SK-N-MC (cell line): ENCODE results near the gene WNT10A.
A peak's percentile ranks its signal among the peaks of the same experiment; 100 is the strongest.

Experiments
- DNase-seq: peaks from one replicate; pipeline ENCODE4 v3.0.0-alpha.2; 2011; ENCODE audit warnings: low read depth, low spot score
- H3K27ac ChIP-seq: fragments of 200-600 bp; sonication (generic); 2 replicates; pipeline ENCODE4 v1.5.1; 2016; ENCODE audit warnings: mixed run types
- H3K36me3 ChIP-seq: fragments of 200-600 bp; sonication (generic); 2 replicates; pipeline ENCODE4 v1.6.1; 2017; ENCODE audit warnings: antibody characterized with exemption, low read length, mixed read lengths; ENCODE audit not compliant: insufficient read depth
- H3K4me3 ChIP-seq: fragments of 200-600 bp; sonication (generic); 2 replicates; pipeline ENCODE4 v1.5.1; 2016
- H3K9ac ChIP-seq: fragments of 200-600 bp; sonication (generic); 2 replicates; pipeline ENCODE4 v1.8.0; 2017; ENCODE audit warnings: mixed run types, mixed read lengths; ENCODE audit not compliant: insufficient read length
- H3K9me3 ChIP-seq: fragments of 200-600 bp; sonication (generic); 2 replicates; pipeline ENCODE4 v1.6.1; 2017; ENCODE audit warnings: low read depth, mild to moderate bottlenecking, antibody characterized with exemption, low read length, moderate library complexity, mixed read lengths
- EZH2 ChIP-seq: fragments of 200-600 bp; sonication (generic); IDR thresholded peaks from one replicate; pipeline ENCODE4 v1.6.1; 2017; ENCODE audit warnings: antibody characterized with exemption
- FOXP2 ChIP-seq: optimal IDR thresholded peaks from 2 replicates; pipeline ENCODE3; 2011; ENCODE audit warnings: mild to moderate bottlenecking, moderate library complexity; ENCODE audit not compliant: insufficient read depth; ENCODE audit errors: extremely low read length, control extremely low read depth
- POLR2AphosphoS5 ChIP-seq: IDR thresholded peaks from 2 replicates; pipeline ENCODE4 v1.6.1; 2012; ENCODE audit warnings: mild to moderate bottlenecking, low read depth, low read length, borderline replicate concordance

WNT10A gene

DNA sequence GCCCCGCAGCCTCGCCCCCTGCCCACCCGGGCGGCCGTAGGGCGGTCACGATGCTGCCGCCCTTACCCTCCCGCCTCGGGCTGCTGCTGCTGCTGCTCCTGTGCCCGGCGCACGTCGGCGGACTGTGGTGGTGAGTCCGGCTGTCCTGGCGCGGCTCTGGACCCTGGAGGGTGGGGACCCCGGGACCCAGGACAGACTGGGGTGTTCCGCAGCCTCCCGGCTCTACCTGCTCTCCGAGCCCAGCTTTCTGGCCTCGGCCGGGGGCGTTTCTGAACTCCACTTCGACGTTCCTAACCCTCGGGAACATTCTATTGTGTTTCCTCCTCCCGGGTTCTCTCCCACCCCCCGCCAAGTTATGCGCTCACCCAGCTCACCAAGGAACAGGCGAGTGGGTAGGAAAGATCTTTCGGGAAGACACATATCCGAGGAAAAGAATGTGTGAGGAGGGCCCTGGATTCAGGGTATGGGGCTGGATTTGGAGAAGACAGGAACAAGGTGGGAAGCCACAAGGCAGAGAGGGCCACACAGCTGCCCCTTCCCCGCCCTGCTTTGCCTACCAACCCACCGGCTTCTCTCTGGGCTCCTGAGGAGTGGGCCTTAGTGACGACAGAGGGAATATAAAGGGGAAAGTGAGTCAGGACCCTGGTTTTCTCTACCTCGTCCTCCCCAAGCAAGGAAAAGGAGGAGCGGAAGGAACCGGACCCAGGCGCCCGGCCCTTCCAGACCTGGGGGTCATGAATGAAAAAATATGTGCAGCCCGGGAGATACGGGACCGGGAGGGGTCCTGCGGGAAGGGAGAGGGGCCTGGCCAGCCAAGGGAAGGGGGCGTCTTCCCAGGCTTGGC lies 20.4 kb upstream of the WNT10A start:
- Histone ChIP-seq H3K9me3 (no peaks in the 10 kb centered on the region), H3K9ac (peak overlapping the region; percentile 62), H3K27ac (no peak overlapping the region), H3K36me3 (no peaks in the 10 kb centered on the region), H3K4me3 (peak overlapping the region; percentile 88)
- no peak for TF ChIP-seq FOXP2
- TF ChIP-seq EZH2 = no peak
- no peak for TF ChIP-seq POLR2AphosphoS5
- DNase-seq = no peak

DNA sequence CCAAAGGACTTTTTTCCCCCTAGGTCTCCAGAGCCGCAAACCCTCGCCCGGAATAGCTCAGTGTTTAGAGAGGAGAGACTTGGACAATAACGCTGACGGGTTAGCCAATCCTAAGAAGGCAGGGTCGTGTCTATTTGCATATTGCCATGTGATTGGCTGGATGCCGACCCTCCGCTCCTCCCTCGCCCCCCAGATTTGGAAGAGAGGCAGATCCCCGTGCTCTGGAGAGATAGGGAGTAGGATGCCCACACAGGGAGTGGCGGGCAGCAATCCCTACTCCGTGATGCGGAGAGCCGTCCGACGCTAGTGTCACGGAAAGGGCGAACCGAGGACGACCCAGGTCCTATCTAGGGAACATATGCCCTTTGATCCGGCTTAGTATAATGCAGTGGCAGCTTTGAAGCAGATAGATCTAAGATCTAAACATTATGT lies 19.7 kb upstream of the WNT10A start:
- H3K27ac ChIP-seq = no peak overlapping the region
- no peak for TF ChIP-seq EZH2
- TF ChIP-seq POLR2AphosphoS5 = peak; percentile 60
- peak; percentile 66 for TF ChIP-seq FOXP2
- peak; percentile 93 for DNase-seq
- no peak overlapping the region for H3K9ac ChIP-seq
- H3K4me3 ChIP-seq = peak overlapping the region; percentile 88
- H3K36me3 ChIP-seq = no peaks in the 10 kb centered on the region
- no peaks in the 10 kb centered on the region for H3K9me3 ChIP-seq

DNA sequence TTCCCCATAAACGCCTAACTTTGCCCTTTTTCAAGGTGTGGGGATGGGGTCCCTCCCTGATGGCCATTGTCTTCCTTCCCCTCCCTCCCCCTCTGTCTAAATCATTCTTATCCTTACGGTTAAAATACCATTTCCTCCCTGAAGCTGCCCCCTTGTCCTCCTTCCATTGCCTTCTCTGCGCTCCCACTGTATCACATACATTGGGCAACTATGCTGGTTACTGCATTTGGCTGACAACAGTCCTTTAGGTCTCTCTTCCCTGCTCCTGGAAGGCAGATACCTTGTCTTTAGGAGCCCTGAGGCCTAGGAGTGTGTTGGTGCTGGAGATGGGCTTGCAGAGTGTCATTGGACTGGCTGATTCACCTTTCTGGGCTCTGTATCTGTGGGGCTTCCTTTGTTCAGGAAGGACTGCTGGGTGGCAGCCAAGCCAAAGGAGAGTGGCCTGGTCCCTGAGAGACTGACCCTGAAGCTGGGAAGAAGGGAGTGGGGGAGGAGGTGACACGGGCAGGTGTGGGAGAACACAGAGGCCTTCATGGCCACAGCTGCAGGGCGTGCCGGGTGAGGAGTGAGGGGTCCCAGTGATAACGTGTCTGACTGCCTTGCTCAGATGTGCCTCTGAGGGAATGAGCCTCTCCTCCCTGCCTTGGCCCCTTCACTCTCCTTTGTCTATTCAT lies 18.9 kb upstream of the WNT10A start:
- H3K9me3 ChIP-seq = no peaks in the 10 kb centered on the region
- TF ChIP-seq FOXP2 (no peak), EZH2 (no peak), POLR2AphosphoS5 (no peak)
- no peak overlapping the region for H3K9ac ChIP-seq
- no peak overlapping the region for H3K27ac ChIP-seq
- no peak overlapping the region; the same call in 1 of the 2 replicates for H3K4me3 ChIP-seq
- no peak for DNase-seq
- no peaks in the 10 kb centered on the region for H3K36me3 ChIP-seq

DNA sequence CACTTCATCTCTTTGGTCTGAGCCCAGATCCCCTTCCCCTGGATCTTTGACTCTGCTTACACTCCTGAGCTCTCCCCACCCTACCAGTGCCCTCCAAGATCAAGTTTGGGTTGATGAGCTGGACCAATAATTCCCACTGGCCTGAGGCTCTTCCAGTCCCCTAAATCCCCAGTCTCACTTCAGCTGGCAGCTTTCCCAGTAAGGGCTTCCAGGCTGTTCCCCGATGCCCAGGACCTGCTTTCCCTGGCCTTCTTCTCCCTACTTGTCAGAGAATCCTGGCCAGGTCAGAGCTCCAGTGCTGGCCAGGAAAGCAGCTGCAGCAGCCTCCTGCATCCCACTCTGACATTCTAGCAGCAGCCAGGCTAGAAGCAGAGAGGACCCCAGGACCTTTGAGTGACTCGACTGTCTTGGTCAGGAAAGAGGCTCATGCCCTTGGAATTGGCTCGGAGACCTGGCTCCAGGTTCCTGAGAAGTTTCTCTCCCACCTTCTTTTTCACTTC lies 17.6 kb upstream of the WNT10A start:
- H3K9ac ChIP-seq = no peak overlapping the region
- DNase-seq = no peak
- no peak overlapping the region for H3K4me3 ChIP-seq
- no peak overlapping the region for H3K27ac ChIP-seq
- no peaks in the 10 kb centered on the region for H3K36me3 ChIP-seq
- TF ChIP-seq EZH2 = no peak
- H3K9me3 ChIP-seq = no peaks in the 10 kb centered on the region

DNA sequence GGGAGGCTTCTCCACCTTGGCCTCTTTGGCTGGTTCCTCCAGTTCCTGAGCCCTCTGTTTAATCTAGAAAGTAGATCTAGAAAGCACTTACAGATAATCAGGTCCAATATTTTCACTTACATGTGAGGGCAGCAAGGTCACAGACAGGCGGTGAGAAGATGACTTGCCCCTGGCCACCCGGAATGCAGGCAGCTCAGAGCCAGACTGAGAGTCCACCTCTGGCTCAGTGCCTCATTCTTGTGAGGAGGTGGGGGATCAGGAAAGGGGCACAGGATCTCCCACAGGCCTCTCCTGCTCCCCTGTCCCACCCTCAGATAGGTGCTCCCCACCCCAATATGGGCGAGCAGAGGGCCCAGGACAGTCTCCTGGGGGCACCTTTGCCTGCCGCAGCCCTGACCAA lies 15.3 kb upstream of the WNT10A start:
- no peaks in the 10 kb centered on the region for H3K9me3 ChIP-seq
- H3K27ac ChIP-seq = no peak overlapping the region
- no peak overlapping the region for H3K9ac ChIP-seq
- no peak overlapping the region for H3K4me3 ChIP-seq
- TF ChIP-seq EZH2 = no peak
- TF ChIP-seq POLR2AphosphoS5 = no peak
- TF ChIP-seq FOXP2 = no peak
- no peaks in the 10 kb centered on the region for H3K36me3 ChIP-seq
- no peak for DNase-seq

DNA sequence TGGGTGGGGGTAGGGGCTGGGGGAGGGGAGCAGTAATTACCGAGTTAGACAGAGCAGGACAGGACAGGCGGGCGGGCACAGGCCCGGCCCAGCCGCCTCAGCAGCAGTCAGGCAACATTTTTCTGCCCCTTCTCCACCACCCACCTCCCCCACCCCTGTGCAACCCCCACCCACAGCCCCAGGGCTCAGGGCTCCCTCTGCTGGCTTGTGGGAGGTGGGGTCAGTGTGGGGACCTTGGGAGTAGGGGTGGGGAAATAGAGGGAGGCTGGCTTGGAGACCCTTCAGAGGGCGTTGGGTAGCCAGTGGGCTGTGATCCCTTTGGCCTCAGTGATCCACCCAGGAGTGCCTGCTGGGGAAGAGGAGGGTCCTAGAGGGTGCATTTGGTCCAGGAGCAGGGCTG lies 14.7 kb upstream of the WNT10A start:
- no peak overlapping the region for H3K4me3 ChIP-seq
- DNase-seq = no peak
- H3K9me3 ChIP-seq = no peaks in the 10 kb centered on the region
- H3K36me3 ChIP-seq = no peaks in the 10 kb centered on the region
- no peak overlapping the region for H3K27ac ChIP-seq
- no peak overlapping the region for H3K9ac ChIP-seq
- TF ChIP-seq FOXP2 (no peak), EZH2 (no peak), POLR2AphosphoS5 (no peak)

DNA sequence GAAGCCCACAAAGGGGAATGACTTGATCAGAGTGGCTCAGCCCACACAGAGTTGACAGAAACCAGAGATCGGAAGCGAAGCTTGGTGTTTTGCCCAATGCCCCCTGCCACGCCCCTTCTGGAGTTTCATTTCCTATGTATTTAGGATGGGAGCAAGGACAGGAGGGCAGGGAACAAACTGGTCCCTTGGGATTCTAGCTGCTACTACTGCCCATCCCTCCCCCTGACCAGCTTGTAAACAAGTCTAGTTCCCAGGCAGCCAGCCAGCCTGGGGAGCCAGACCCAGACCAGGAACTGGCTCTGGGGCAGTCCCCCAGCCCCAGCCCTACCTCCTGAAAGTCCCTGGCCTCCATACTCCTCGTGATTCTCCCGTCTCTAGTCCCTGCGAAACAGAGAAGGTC lies 12.8 kb upstream of the WNT10A start:
- Histone ChIP-seq H3K9ac (no peak overlapping the region), H3K4me3 (no peak overlapping the region), H3K9me3 (no peaks in the 10 kb centered on the region), H3K27ac (no peak overlapping the region), H3K36me3 (no peaks in the 10 kb centered on the region)
- TF ChIP-seq POLR2AphosphoS5 (no peak), FOXP2 (no peak), EZH2 (no peak)
- no peak for DNase-seq

DNA sequence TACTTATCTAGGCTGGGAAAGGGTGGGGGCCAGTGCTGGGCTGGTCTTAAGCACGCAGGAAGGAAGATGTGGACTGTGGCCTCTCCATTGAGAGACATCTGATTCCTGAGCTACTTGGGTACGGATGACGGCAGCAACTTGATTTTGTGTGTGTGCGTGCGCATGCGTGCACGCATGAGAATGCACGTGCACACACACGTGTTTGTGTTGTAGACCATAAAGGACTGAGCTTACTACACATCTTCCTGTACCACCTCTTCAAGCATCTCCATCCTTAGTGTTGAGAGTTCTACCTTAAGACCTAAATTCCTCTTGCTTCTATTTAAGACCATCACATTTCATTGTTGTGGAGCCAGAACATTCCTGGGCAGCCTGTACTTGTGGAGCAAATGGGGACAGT lies 11.6 kb upstream of the WNT10A start:
- H3K36me3 ChIP-seq = no peaks in the 10 kb centered on the region
- H3K9me3 ChIP-seq = no peaks in the 10 kb centered on the region
- no peak overlapping the region for H3K9ac ChIP-seq
- no peak for DNase-seq
- H3K4me3 ChIP-seq = no peak overlapping the region
- TF ChIP-seq FOXP2 (no peak), EZH2 (no peak), POLR2AphosphoS5 (no peak)
- H3K27ac ChIP-seq = no peak overlapping the region

DNA sequence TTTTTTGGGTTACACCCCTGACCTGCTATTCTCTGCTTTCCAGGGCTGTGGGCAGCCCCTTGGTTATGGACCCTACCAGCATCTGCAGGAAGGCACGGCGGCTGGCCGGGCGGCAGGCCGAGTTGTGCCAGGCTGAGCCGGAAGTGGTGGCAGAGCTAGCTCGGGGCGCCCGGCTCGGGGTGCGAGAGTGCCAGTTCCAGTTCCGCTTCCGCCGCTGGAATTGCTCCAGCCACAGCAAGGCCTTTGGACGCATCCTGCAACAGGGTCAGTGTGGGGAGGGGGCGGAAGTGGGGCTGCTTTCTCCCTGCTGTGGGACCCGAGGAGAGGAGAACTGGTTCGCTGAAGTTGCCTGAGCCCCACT lies 9.7 kb upstream of the WNT10A start:
- DNase-seq = no peak
- TF ChIP-seq EZH2 (no peak), FOXP2 (no peak), POLR2AphosphoS5 (no peak)

More for the DNA sequence above, 9.7 kb upstream of the WNT10A start:
- Histone ChIP-seq H3K9ac (no peak overlapping the region), H3K27ac (no peak overlapping the region), H3K4me3 (no peak overlapping the region), H3K36me3 (no peaks in the 10 kb centered on the region), H3K9me3 (no peaks in the 10 kb centered on the region)
